Measurements from ENCODE around the gene WDFY2. TPM values are rescaled to one million over a fixed set of nuclear protein-coding genes. Genes with fewer than 3 reads are reported as not detected.
A peak's percentile ranks its signal among the peaks of the same experiment; 100 is the strongest.

WDFY2 gene
- total and polyA plus RNA-seq, 2 of the 13 experiments (the other 11 are each of a cell fraction or from before 2014, with no cell fraction given), result 22.6 to 27.0 TPM

GRCh38 chr13:51764184-51765141, 180.2 kb downstream of the WDFY2 start (continued):
- TF ChIP-seq ARID5B (CRISPR knock-in tag; IDR thresholded peaks at IDR 0.05) (peak; percentile 90), NFKBIZ (CRISPR knock-in tag; IDR thresholded peaks at IDR 0.05) (peak; percentile 62; the same call in 1 of the 2 replicates), HNF4G (IDR thresholded peaks at IDR 0.05; ENCODE audit: borderline replicate concordance, low read depth, low read length) (peak; percentile 64), HNF4G (CRISPR knock-in tag; IDR thresholded peaks at IDR 0.05; ENCODE audit: borderline replicate concordance, low read depth) (peak; percentile 65; the same call in 1 of the 2 replicates), MAFK (conservative IDR thresholded peaks at IDR 0.05 in 1 of 2, IDR thresholded peaks at IDR 0.05 in 1 of 2; ENCODE audit: low read length in 2 of 2) (no peak), HNRNPL (IDR thresholded peaks at IDR 0.05; ENCODE audit: low read depth, low read length) (peak; percentile 92), HNF1A (IDR thresholded peaks at IDR 0.05; ENCODE audit: low read depth) (no peak), HNF1A (CRISPR knock-in tag; IDR thresholded peaks at IDR 0.05; ENCODE audit: borderline replicate concordance) (0 out of 2 replicates have a peak, but pooled peaks have one; percentile 29), THAP11 (CRISPR knock-in tag; IDR thresholded peaks at IDR 0.05) (peak; percentile 35; the same call in 1 of the 2 replicates), ZNF567 (CRISPR knock-in tag; IDR thresholded peaks at IDR 0.05; ENCODE audit: borderline replicate concordance) (no peak), NFE2 (CRISPR knock-in tag; IDR thresholded peaks at IDR 0.05) (no peak), RAD51 (IDR thresholded peaks at IDR 0.05; ENCODE audit: borderline replicate concordance) (no peak), ZNF574 (CRISPR knock-in tag; IDR thresholded peaks at IDR 0.05) (0 out of 2 replicates have a peak, but pooled peaks have one; percentile 40), ZNF235 (CRISPR knock-in tag; IDR thresholded peaks at IDR 0.05; ENCODE audit: borderline replicate concordance) (no peak), HMG20A (CRISPR knock-in tag; IDR thresholded peaks at IDR 0.05; ENCODE audit: borderline replicate concordance) (peak; percentile 78; the same call in 1 of the 2 replicates), HOXA3 (CRISPR knock-in tag; IDR thresholded peaks at IDR 0.05) (peak; percentile 45; the same call in 1 of the 2 replicates)

Measured in HepG2 (cell line).